GM19238 (cell line): ENCODE measurements around the gene RAB17.

ENCODE experiments used
- DNase-seq: peaks from one replicate; pipeline ENCODE4 v3.0.0; 2011; ENCODE audit warnings: low spot score; ENCODE audit not compliant: insufficient read length

Gene RAB17, protein sequence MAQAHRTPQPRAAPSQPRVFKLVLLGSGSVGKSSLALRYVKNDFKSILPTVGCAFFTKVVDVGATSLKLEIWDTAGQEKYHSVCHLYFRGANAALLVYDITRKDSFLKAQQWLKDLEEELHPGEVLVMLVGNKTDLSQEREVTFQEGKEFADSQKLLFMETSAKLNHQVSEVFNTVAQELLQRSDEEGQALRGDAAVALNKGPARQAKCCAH

DNA sequence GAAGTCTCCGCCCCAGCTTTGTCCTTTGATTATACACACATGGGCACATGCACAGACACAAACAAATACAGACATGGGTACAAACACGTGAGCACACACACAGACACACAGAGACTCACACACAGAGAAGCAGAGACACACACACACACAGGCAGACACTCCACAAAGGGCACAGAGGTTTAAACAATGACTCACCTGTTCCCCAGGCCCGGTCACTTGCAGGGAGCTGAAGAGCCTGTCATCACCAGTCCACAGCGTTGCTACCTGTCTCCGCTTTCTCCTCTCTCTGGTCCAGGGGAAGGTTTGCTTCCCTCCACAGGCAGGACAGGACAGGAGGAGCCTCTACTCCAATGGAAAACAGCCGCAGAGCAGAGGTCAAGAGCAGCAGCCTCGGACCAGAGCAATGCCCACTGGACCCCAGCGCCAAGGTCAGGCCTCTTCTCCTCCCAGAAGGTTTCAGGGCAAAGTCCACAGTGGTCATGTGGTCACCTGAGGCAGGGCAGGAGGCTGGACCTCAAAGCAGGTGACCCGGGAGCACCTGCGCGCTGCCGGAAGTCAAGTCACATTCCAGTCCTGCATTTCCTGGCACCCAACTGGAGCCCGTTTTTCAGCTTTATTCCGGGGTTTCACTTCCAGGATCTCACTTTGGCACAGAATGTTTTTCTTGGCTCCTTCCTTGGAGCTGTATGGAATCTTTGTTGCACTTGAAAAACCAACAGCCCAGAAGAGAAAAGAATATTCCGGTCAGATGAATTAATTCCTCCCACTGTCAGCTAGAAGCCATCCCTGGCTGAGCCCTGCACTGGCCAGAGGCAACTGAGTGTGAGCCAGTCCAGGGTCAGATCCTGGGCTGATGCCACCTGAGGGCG lies at the start of gene RAB17:
Gene RAB17 (minus strand): TSS at position 463 of the 869 bp plus-strand sequence. CDS start 4,580 bp downstream, outside the sequence.
- no peak for DNase-seq

DNA sequence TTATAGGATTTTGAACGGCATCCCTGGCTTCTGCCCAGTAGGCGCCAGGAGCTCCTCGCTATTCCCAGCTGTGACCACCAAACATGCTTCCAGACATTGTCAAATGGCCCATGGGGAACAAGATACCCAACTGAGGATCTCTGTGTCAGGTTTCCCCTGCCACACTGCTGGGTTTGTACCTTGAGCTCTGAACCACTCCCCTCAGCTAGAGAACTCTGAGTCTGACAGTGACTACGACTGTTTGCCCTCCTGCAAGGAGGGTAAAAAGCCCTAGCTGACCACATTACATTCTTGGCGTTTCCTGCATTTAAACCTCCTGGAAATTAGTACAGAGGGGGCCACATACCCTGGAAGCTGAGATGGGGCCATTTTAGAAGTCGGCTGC lies 49.3 kb upstream of the RAB17 start:
- no peak for DNase-seq

DNA sequence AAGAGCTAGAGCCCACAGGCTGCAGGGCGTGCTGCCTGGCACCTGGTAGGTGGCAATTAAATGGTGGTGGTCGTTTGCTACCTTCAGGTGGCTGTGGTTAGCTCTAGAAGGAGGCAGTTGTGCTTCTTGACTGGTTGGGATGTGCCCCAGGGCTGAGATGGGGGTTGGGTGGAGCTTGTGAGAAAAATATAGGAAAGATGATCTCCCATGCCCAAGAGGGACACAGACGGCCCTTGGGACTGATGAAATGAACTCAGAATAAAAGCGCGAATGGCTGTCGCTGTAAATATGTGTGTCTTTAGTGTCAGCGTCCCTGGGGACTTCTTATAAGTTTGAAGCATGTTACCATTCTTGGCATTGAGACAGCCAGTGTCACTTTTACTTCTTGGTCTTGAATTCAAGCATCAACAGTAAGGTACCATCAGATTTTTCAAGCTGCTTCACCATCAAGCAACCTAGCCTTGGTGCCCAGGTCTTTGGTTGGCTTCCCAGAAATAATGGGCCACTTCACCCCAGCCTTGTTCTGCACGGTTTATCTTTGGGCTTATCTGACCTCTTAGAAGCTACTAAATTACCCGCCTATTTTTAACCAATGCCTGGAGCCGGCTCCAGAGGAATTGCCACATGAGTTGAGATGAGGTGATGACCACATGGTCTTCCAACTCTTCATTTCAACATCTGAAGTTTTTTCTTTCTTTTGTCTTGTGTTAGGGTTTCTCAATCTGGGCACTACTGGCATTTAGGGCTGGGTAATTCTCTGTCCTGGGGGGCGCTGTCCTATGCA lies 48.7 kb upstream of the RAB17 start:
- no peak for DNase-seq

DNA sequence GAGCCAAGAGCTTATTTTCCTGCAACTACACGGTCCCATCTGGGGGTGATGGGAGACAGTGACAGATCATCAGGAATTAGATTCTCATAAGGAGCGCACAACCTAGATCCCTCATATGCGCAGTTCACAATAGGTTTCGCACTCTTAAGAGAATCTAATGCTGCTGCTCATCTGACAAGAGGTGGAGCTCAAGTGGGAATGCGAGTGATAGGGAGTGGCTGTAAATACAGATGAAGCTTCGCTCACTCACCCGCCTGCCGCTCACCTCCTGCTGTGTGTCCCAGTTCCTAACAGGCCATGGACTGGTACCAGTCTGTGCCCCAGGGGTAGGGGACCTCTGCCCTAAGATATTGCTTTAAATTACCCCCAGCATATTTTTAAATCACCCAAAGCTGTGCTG lies 47.6 kb upstream of the RAB17 start:
- no peak for DNase-seq

DNA sequence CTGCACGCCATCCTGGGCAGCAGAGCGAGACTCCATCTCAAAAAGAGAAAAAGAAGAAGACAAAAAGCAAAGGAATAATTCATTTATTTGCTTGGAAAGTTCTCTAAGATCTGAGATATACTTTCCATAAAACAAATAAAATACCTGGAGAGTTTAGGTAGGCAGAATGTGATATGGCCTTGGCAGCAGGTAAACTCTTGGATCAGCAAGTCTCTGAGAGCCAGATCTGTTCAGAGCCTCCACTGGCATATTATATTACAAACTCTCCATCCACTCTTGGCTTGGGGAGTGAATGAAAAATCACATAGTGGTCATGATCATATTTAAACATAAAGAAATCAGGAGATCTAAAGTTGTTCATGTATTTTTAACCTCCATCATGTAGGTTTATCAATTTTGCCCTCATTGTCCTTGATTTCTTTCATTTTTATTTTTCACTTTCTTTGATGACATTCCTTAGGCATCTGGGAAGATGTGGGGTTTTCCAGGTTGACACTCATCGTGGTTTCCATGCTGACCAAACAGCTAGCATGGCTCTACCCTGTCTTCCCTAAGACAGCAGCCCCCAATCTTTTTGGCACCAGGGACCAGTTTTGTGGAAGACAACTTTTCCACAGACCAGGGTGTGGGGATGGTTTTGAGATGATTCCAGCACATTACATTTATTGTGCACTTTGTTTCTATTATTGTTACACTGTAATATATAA lies 47.0 kb upstream of the RAB17 start:
- no peak for DNase-seq

DNA sequence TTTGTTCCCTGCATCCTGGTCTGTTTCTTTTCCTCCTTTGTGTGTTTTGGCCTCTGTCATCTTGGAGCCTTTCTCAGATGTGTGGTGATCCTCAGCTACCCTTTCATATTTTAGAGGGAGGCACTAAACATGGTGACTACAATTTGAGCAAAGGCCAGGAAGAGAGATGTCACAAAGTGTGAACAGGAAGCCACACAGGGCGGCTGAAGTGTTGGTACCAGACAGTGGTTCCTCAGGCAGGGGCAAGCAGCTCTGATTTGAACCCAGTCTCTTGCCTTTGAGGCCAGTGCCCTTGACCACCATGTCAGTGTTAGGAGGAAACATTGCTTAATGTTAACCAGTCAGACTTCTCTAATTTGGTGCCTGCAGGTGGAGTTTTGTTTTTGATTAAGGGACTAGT lies 46.0 kb upstream of the RAB17 start:
- no peak for DNase-seq

DNA sequence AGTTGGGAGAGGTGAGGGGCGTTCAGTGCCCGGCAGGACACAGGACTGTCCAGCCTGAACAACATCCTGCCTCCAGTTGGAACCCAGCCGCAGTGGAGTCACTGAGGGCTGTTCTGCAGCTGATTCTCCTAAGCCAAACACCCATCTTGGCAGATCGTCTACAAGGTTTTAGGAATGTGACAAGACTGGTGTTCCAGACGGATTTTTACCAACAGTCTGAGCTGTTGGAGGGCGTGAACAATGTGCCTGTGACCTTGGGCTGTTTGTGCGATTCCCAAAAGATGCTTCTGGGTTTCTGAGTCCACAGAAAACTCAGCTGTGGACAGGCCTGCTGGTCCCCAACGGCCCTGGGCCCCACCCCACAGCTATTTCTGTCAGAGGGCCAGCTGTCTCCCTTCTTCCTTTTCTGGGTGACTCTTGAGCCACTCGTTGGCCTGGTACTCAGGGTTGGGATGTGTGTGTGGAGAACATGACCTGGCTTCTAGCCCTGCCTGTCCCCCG lies 42.6 kb upstream of the RAB17 start:
- DNase-seq, result no peak

DNA sequence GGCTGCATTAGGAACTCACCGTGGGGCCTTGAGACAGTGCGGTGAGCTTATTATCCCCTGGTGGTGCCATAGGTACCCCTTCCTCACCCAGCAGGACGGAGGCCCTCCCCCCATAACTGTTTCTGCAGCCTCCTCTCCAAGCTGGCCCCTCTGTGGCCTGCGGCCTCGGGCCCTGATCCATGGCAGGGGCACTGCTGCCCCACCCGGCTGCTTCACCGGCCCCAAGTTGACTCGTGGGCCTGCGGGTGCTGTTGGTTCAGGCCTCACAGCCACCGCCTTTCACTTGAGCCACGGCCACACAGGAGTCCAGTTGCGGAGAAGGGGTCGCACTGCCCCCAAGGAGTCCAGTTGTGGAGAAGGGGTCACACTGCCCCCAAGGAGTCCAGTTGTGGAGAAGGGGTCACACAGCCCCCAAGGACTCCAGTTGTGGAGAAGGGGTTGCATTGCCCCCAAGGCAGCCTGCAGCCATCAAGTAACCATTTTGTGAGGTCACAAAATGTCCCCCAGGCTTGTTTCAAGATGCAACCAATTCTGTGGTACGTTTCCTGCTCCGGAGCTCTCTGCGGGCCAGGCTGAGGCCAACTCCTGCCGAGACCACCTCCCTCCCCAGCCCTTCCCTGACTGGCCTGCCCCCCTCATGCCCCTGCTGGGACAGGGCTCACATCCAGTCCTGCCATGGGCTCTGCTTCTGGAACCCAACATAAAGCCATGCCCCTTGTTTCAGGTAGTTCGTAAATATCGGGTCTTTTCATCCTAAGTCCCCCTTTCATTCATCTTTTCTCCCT lies 41.5 kb upstream of the RAB17 start:
- DNase-seq, result no peak

DNA sequence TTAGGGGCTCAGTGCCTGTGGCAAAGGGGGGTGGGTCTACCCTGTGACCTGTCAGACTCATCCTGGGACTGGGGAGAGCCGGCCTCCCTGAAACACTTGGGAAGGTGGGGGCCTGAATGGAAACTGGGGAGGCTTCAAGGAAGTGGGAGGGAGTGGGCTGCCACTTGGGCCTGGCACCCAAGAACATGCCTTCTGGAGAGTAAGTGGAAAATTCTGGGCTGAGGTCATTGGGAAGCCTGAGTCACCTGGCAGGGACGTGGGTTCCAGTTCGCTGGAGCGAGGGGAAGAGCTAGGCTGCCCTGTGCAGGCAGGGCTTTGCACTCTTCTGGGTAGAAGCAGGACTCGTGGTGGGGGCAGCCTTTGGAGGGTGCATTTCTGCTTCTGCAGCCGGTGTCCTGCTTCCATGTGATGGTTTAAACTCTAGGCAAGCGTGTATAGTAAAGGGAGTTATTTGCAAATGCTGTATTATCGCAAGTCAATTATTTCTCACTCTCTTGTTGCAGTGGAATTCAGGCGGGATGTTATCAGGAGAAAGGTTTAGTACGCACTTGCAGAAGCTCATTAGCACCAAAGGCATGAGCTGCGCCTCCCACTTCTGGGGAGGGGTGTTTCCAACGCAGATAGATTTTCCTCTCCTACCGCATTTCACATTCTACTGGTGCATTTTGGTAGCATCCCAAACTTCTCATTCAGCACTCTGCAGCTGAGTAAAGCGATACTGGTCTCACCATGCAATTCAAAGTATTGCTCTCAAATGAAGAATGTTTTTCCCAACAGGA lies 40.7 kb upstream of the RAB17 start:
- no peak for DNase-seq

DNA sequence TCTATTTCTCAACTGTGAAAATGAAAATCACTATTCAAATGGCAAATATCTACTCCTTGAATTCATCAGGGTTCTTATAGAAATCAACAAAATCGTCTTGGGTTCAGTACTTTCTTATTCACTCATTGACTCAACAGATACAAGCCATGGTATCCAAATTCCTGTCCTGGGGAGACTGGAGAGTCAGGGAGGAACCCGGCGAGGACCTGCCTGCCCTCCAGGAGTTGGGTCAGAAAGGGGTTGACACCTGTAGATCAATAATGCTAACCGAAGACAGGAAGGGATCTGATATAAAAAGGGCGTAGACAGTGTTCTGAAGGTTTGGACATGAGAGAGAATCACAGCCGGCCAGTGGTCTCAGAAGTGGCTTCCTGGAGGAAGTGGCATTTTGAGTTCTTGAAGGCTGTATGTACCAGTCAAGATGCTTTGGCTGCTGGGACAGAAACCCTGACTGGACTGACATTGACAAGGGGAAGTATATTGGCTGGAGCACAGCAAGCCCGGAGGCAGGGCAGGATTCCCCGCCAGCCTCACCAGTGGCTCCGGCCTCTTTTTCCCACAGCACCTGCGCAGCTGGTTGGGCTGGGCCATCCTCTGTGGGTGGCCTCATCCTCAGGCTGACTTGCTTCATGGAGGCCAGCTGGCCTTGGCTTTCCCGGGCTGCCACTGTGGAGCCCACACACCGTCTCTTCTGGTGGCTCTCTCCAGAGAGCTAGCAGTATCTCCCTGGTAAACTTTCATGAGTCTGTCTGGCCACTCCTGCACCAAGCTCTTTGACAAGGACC lies 39.9 kb upstream of the RAB17 start:
- DNase-seq, result no peak

DNA sequence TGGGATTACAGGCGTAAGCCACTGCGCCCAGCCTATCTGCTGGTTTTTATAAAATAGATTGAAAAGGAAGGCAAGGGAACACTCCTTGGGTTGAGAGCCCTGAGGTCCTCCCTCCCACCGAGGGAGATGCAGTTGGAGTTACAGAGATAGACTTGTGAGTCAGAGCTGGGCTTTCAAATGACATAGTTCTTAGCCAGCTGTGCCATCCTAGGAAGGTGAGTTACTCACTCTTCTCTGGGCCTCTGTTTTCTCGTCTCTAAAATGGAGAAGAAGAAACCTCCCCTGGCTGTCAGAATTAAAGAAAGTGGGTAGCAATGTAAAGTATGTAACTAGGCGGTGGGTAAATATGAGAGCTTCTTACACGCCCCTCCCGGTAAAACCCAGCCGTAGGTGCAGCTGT lies 39.2 kb upstream of the RAB17 start:
- no peak for DNase-seq

DNA sequence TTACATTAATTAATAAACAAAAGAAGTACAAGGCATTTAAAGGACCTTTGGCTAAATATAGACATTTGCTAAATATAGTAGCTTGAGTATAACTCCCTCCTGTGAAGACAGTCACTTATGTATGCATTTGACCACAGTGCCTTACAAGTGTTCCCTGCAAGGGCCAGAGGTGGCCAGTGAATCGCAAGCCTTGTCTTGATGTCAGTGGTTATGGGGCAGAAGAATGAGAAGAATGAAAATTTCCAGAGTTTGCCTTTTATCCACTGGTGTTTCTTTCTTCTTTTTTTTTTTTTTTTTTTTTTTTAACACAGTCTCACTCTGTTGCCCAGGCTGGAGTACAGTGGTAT lies 38.6 kb upstream of the RAB17 start:
- DNase-seq, result no peak

DNA sequence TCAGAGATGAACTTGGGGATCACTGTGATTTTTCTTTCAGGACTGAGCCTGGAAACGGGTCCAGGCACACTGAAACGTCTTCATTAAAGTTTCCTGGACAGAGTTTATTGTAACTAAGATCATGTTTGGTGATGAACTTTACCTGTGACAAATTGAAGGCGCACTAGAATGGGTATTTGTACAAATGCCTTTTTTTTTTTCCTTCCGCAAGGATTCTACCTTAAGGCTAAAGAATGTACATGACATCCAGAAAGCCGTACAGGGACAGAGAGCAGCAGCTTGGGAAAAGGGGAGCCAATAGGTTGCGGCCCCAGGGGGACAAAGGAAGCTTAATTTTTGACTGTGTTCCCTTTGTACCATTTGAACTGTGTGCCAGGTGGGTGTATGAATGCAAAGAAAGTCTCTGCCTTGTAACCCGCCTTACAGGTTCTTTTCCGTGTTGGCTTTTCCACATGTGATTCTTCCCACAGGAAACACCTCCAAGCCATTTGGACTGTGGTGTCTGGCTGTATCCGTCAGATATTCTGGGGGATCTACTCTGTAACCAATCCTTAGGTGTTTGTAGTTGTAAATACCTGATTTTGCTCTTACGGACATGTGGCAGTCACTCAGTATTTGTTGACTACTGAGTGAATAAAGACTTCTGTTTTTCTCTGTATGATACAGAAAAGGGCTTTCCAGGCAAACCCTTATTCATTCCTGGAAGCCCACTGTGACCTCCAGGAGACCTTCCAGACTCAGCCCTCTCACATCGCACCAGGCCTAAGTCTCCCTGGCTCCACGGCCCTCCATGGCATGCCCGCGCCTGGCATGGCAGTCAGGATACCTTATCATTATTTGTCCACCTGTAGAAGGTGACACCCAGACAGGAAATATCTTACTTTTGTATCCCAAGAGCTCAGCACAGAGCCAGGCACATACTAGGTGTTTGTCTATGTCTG lies 38.0 kb upstream of the RAB17 start:
- DNase-seq, result no peak

DNA sequence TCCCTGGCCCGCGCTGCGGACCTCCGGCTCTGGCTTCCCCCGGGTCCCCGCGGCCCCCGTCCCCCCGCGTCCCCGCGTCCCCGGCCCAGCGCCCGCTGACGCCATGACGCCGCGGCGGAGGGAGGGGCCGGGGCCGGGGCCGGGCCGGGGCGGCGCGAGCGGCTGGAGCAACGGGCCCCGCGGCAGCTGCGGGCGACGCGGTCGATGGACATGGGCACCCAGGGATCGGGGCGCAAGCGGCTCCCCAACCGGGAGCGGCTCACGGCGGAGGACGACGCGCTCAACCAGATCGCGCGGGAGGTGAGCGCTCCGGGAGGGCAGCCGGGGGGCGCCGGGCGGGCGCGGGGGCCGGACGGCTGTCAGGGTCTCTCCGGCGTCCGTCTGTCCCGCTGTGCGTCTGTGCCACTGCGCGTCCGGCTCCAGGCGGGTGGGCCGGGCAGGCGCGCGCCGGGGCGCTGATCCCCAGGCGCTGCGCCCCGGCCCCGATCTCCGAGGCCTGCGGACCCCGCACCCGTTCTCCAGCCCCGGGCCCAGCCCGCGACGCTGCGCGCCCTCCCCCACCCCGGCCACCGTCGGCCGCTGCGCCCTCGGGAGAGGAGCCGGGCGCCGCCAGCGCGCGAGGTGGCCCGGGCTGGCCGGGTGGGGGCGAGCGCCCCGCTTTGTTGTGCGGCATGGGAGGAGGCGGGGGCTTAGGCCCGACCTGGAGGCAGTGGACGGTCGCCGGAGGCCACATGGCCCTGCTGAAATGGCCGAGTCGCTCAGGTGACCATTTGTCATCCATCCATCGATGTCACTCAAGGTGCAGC lies 37.1 kb upstream of the RAB17 start, which contains the start of gene LRRFIP1:
Gene LRRFIP1 (plus strand): TSS at position 147 of the 806 bp plus-strand sequence. CDS start 58 bp downstream, at position 205.
- no peak for DNase-seq

DNA sequence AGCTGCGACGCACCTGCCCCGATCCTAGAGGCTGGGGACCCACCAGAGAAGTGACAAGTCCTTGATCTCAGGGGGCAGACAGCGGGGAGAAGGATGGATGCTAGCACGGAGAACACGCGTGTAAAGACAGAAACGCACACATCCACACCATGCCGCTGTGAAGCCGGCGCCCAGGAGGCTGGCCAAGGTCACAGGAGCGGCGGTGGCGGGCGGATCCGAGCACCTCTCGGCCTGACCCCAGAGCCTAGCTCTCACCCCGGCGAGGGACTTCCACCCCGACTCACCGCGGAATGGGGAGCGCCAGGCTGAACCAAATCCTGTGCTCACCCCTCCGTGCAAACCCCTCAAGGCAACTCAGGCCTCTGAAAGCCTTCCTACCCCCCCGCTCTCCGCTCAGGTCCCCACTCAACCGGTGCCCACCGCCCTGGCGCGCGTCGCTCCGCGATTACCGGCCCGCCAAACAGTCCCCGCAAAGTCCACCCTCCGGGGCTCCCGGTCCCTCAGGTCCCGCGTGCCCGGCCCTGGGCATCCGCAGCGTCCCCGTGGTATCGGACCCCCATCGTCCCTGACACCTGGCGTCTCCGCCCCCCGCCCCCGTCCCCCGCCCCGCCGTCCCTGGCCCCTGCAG lies 36.4 kb upstream of the RAB17 start:
- no peak for DNase-seq

DNA sequence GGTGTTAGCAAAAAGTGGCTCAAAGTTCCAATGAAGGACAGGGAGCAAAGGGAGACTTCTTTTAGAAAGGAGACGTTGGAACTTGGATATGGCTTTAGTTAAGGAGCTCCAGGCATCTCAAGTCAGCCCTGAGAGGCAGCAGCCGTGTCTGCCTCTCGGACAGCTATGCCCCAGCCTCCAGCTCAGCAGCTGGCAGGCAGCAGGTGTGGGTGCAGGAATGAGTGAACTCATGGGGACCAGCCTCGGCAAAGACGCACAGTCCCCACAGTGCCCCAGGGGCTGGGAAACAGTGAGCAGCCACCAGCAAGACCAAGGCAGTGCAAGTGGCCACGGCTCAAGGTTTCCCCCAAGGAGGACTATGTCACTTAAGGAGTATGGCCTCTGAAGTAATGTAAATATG lies 35.2 kb upstream of the RAB17 start:
- no peak for DNase-seq
